HG03439 (cell line): ENCODE measurements around the gene MYBPH.

Experiments used
- ATAC-seq: cut with Tn5 transposase; IDR thresholded peaks from one replicate; pipeline ENCODE4 v1.9.1; 2021; ENCODE audit warnings: mild to moderate bottlenecking, moderate library complexity; ENCODE audit not compliant: unreplicated experiment

The MYBPH gene

GRCh38 chr1:203175237-203175826, at the start of gene MYBPH:
Gene MYBPH (minus strand): TSS chr1:203175826. CDS start chr1:203175755, 71 bp downstream.
- ATAC-seq: no peak

- no peak for ATAC-seq
These were observed 49.4 kb upstream of the MYBPH start for GRCh38 chr1:203225071-203225470.

GRCh38 chr1:203223012-203223775, 47.6 kb upstream of the MYBPH start:
- ATAC-seq: no peak

- ATAC-seq: no peak
These were observed 44.3 kb upstream of the MYBPH start for GRCh38 chr1:203219934-203220333.

GRCh38 chr1:203219171-203219570, 43.5 kb upstream of the MYBPH start:
- ATAC-seq: no peak

- no peak for ATAC-seq
These were observed 42.0 kb upstream of the MYBPH start for GRCh38 chr1:203217668-203218067.

- no peak for ATAC-seq
These were observed 41.6 kb upstream of the MYBPH start for GRCh38 chr1:203217139-203217655.

GRCh38 chr1:203216274-203217138, 40.9 kb upstream of the MYBPH start:
- ATAC-seq: no peak

GRCh38 chr1:203215573-203215972, 39.9 kb upstream of the MYBPH start:
- no peak for ATAC-seq

- ATAC-seq: no peak
These were observed 39.2 kb upstream of the MYBPH start for GRCh38 chr1:203214871-203215270.

- no peak for ATAC-seq
These were observed 37.5 kb upstream of the MYBPH start for GRCh38 chr1:203213126-203213525.

- no peak for ATAC-seq
These were observed 36.2 kb upstream of the MYBPH start for GRCh38 chr1:203211812-203212211.

GRCh38 chr1:203210988-203211387, 35.4 kb upstream of the MYBPH start:
- ATAC-seq: no peak

- ATAC-seq: no peak
These were observed 34.7 kb upstream of the MYBPH start for GRCh38 chr1:203210350-203210749.

- no peak for ATAC-seq
These were observed 32.6 kb upstream of the MYBPH start for GRCh38 chr1:203208181-203208580.

GRCh38 chr1:203207751-203208150, 32.1 kb upstream of the MYBPH start:
- ATAC-seq: no peak

GRCh38 chr1:203206129-203206687, 30.6 kb upstream of the MYBPH start:
- no peak for ATAC-seq

- ATAC-seq: no peak
These were observed 29.1 kb upstream of the MYBPH start for GRCh38 chr1:203204756-203205155.

GRCh38 chr1:203202431-203203245, 27.0 kb upstream of the MYBPH start:
- no peak for ATAC-seq

- no peak for ATAC-seq
These were observed 26.0 kb upstream of the MYBPH start for GRCh38 chr1:203201516-203202205.
